Stromal cell of bone marrow (primary cell): ENCODE measurements around the gene AMTN.

ENCODE experiments used
- DNase-seq: peaks from one replicate; pipeline ENCODE4 v3.0.0-alpha.2; 2012; ENCODE audit warnings: low read depth

Gene AMTN

DNA sequence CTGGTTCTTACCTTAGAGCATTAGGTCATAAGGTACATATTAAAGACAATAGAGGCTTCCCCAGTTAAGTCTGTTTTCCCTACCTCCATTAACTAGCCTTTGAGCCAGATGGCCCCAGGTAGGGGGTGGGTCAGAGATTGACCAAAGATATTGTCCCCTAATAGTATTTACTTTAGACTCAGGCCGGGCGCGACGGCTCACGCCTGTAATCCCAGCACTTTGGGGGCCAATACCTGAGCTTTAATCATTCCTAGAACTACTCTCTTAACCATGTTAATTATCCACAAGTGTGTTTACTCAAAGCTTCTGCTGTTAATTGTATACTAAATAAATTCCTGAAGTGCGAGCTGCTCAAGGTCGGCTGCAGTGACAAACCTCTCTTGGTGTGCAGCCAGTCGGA lies 45.7 kb downstream of the AMTN start:
- DNase-seq, result no peak

GRCh38 chr4:70570796-70571195 lies 52.4 kb downstream of the AMTN start:
- DNase-seq, result no peak

DNA sequence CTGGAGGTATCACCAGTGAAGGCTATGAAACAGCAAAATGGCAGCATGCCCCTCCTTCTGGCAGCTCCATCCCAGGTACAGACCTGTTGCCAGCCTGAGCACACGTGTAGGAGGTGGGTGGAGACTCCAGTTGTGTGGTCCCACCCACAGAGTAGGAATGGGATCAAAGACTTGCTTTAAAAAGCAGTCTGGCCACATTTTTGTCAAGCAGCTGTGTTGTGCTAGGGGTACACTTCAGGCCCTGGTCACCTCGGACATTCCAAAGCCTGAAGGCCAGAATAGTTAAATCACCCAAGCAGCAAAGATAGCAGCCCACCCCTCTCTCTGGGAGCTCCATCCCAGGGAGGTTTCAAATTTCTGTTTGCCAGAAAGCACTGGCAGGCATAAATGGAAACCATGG lies 53.4 kb downstream of the AMTN start:
- no peak for DNase-seq

- no peak for DNase-seq
Measured at GRCh38 chr4:70575964-70576363, 57.6 kb downstream of the AMTN start.

GRCh38 chr4:70577220-70577927 lies 59.0 kb downstream of the AMTN start:
- DNase-seq, result no peak

- DNase-seq, result no peak
Measured at GRCh38 chr4:70581980-70582379, 63.6 kb downstream of the AMTN start.
